ENCODE measurements around the gene SKI.

DNA sequence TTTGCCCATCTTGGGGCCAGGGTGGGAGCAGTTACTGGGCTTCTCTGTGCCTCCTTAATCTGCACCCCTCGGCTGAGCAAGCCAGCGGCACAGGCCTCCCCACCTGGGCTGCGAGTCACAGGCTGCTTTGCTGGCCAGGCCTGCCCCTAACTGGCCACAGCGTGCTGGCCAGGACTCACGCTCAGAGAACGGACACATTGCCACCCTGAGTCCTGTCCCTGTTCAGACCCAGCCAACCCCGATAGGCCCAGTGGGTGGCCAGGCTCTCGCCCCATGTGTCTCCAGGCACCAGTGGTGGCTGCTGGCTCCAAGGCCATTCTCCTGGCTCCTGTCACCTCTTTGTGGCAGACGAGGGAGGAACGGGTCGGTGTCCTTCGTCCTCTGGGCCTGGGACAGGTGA is 101.9 kb downstream of the SKI start:
- no peak for TF ChIP-seq EZH2 (IDR thresholded peaks at IDR 0.05)
- no peak for TF ChIP-seq POLR2AphosphoS5 (IDR thresholded peaks at IDR 0.05; ENCODE audit: borderline replicate concordance, low read depth, low read length)
- TF ChIP-seq FOXP2 (optimal IDR thresholded peaks at IDR 0.05; ENCODE audit: control extremely low read depth, extremely low read length, insufficient read depth), result no peak

Data from SK-N-MC (cell line).